Measurements from ENCODE around the gene RBM12.

GRCh38 chr20:35644806-35645205 lies 19.9 kb downstream of the RBM12 start:
- TF ChIP-seq ASH2L (IDR thresholded peaks at IDR 0.05; ENCODE audit: low read length) (no peak), E2F6 (IDR thresholded peaks at IDR 0.05) (no peak), SAP30 (IDR thresholded peaks at IDR 0.05; ENCODE audit: insufficient read depth, insufficient replicate concordance, low read length) (no peak), MAX (IDR thresholded peaks at IDR 0.05) (no peak), POLR2A (IDR thresholded peaks at IDR 0.05; ENCODE audit: control extremely low read depth in 1 of 2, low read depth in 2 of 2, low read length in 2 of 2) (no peak), YY1 (IDR thresholded peaks at IDR 0.05; ENCODE audit: low read depth, low read length) (no peak), SUZ12 (IDR thresholded peaks at IDR 0.05; ENCODE audit: low read length) (no peak)
